Posterior cingulate gyrus (tissue), 11 donors: Measurements from ENCODE around the gene IGF1R.

Experiments
- DNase-seq, 10 donors: peaks; one replicate each; pipeline versions ENCODE4 v3.0.0 to v3.0.0-alpha.2; 2020 to 2021; ENCODE audit warnings: mixed read lengths in 3 of 10
- intact Hi-C: fragments of 100-400 bp; cut with DNase I; formaldehyde crosslinking; loops from one replicate; pipeline ENCODE4 v1.15.1; 2023

Gene IGF1R

DNA sequence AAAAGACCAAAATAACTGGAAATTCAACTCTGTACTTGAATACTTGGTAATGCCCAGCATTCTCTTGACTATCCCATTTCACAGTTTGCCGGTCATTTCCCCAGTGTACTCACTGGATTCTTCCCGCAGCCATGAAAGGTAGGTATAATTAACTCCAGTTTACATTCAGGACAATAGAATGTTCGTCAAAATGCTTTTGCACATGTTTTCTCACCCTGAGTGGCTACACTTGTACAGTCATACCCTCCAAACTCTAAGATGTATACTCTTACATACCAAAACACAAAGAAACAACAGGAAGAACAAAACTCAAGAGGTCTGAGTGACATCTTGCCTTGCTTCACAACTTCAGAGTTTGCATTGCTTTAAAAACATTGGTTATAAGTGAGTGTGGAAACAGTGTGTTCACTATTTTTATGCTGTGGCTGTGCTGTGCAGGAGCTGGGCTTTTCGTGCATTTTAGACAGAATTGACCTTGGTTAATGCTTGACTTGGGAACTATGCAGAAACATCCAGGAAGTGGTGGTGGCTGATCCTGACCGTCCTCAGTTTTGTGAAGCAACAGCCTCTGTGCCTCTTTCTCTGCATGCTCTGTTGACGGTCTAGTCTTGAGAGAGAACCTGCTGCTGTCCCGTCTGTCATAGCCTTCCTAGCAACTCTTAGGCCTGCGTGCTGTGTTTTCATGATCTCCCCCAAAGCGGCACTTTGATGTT is 90.5 kb downstream of the IGF1R start:
- DNase-seq = no peak
- intact Hi-C loops = no loop called here

DNA sequence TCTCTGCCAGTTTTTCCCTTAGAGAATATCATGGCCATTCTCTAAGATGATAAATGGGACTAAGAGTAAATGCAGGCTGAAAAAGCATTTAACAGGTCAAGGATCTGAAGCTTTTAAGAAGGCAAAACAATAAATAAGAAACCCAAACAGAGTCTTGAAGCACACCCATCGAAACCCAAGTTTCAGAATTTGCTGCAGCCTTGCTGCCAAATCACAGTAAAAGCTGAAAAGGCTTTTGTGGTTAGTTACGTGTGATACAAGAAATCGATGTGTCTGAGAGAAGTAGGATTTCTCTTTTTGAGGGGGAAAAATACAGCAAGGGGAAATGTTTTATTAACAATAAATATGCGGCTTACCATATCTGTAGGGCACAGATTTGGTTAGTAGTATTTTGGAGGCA is 92.0 kb downstream of the IGF1R start:
- intact Hi-C loops = no loop called here
- DNase-seq = no peak

DNA sequence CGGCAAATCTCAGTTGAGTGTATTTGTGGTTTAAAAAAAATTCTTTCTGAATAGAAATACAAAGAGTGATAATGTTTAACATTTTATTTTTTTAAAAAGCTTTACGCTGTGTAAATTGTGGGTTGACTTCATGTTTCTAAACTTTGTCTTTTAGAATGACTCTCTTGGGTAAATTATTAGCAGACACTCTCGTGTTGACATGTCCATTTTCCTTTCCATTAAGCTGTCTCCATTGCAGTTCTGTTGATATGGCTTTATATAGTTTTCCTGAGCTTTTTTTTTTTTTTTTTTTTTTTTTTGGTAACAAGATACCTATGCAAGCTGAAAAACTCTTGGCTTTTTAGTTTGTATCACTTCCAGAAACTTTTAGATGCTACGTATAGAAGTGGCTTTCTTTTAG is 92.6 kb downstream of the IGF1R start:
- intact Hi-C loops = no loop called here

DNA sequence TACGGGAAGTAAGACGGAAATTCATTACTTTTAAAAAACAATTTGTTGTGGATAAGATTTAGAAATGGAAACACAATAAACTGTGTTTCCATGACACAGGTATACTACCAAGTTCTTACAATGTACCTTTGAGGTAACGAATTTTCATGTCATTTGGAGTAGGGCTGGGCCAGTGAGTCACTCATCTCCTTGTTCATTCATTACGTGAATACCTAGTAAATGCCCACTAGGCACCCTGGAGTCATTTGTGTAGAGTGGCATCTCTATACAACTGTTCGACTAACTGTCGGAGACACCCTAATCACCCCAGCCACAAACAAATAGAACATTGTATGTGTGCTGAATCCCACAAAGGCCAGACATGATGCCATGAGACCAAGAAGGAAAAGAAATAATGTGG is 94.8 kb downstream of the IGF1R start:
- no peak for DNase-seq
- intact Hi-C loops = no loop called here

More for the DNA sequence above, 92.6 kb downstream of the IGF1R start:
- DNase-seq = no peak

DNA sequence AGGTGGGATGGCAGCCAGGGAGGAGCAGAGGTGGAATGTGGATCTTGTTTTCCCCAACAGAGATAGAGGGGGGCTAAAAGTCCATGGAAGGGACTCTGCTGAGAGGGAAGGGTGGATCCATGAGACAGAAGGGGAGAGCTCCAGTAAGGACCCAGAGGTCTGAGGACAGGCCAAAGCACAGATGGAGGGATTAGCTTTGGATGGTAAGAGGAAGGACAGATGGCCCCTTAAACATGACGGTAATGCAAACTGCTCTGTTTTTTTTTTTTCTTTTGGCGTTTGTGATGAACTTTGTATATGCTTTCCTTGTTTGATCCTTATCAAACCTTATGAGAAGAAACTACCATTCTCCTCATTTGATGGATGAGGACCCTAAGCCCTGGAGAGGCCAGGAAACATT is 96.2 kb downstream of the IGF1R start:
- DNase-seq = no peak
- intact Hi-C loops = no loop called here

DNA sequence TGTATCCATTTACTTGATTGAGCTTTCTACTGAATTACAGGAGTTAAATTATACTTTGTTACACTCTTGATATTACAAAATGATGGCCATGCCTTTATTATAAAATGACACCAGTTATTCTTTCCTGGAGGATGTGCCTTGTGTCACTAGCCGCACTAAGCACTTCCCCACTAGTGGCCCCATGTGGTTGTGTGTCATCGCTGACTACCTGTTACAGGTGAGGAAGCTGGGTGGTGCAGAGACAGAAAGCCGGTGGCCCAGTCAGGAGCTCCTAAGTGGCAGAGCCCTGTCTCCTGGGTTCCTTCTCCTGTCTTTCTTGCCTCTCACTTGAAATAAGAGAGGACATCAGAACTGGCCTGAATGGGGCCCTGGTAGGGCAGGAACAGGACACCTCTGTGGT is 96.8 kb downstream of the IGF1R start:
- intact Hi-C loops = no loop called here
- no peak for DNase-seq

DNA sequence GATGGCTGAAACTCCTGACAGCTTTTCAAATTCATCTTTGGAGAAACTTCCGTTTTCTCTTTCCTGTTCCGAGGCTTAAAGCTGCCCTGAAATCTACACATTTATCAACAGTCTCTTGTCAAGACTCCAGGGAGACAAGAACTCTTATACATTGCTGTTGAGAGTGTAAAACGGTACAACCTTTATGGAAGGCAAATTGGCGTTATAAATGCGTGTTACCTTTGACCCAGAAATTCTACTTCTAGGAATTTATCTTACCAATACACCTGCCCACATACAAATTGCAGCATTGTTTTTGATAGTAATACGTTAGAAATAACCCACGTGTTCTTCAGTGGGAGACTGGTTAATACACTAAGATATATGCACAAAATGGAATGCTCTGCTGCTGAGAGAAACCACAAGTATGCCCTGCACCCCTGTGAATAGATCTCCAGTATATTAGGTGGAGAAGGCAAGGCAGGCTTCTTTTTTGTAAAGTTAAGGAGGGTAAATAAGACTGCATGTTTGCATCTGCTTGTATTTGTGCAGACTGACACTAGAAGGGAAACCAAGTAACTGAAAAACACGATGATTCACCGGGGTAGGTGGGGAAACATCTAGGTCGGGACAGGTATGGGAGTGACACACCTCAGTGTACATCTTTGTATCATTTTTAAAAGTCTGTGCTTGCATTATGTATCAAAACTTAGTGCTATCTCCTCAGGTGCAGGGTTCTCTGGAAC is 97.5 kb downstream of the IGF1R start:
- no peak for DNase-seq
- intact Hi-C loops = no loop called here

DNA sequence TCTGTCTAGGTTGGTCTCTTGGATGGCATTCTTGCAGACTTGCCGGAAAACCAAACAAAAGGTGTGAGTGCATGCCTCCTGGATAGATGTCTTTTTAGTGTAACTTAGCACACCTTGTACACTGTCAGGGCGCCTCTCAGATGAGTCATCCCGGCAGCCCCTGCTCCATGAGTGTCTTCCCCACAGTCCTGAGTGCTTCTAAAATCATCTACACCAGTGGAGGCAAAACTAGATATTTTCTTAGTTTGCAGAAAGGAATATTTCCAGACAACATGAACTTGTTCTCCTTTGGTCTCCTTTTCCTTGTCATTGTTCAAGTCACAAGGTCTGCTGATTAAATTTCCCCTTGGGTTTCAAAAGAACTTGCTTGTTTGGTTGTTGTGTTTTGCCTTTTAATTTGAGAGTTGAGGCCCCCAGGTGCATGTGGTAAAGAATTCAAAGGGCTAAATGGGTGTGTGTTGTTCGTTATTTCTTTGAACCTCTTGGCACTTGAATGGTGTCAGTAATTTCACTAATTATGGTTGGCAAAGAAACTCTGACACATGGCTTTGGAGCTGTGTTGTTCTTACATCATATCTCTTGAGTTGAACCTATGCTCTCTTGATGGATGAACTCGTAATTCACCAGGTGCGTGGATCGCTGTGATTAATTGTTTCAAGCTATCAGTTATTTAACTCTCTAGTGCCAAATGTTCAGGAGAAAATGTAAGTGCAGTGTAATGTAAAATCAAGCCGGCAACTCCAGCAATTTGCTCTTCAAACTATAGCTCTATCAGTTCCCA is 98.2 kb downstream of the IGF1R start:
- intact Hi-C loops = no loop called here
- no peak for DNase-seq

DNA sequence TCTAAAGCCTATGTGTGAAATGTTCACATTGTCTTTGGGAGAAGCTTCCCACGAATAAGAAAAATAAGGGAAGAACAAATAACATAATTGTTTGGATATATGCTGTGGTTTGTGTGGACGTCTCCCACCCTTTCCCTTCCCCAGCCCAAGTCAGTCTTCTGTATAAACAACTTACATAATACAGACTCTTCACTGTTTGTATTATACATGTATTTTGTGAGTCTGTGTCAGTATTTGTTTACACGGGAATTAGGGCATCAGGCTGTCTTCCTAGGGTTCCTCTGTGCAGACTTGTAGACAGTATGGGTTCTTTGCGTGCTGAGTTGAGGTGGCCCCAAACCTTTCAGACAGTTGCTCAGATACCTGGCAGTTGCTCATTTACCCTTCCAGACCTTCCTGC is 103.4 kb downstream of the IGF1R start:
- no peak for DNase-seq
- intact Hi-C loops = no loop called here

DNA sequence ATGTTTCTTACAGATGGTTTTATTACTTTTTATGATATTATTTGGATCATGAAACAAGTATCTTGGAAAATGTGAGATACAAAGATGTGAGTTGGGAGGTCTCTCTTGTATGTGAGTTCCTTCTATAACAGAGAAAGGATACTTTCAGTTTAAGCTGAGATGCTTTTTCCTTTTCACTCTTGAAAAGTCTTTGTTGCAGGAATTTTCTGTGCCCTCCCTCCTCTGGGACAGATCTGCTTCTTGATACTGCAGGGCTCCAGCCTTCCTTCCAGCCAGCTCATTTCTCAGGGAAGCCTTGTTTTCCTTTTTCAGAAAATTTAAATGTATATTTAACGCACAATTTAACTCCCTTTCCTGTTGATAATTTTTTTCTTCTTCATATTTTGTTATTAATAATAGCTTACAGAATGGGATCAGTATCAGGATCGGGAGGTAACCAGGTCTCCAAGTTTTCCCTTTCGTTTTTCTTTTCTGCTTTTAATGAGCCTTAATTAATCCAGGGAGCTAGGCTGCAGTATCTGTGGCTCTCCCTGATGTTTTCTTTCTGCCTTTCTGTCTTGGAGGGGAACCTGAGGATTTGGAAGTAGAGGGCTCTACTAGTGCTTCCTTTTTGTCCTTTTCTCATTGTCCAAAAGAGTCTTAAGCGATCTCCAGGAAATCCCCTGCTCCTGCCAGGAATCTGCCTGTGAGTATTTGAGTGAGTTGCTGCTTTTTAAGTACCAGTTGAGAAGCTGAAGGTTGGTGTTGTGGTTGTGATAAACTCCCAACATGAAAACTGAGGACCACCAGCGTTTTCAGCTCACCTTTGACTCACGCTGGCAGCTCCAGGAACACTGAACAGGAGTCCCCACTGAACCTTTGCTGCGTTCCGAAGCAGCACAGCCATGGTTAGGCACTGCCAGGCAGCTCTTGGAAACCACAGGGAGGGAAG is 105.7 kb downstream of the IGF1R start:
- DNase-seq = no peak
- intact Hi-C loops = no loop called here

DNA sequence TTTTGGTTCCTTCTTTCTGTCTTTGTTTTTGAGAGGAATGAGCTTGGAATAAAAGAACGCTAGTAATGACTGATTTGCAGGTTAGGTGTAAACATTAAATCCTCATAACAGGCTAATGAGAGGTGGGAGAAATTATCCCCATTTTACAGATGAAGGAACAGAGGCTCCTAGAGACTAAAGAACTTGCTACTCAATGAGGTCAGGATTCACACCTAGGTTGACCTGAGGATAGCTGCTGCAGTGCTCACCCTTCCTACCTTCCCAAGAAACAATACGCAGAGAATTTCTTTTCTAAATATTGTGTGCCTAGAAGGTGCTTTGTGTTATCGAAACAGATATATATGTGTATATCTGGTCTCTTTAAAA is 106.3 kb downstream of the IGF1R start:
- DNase-seq = no peak
- intact Hi-C loops = no loop called here

DNA sequence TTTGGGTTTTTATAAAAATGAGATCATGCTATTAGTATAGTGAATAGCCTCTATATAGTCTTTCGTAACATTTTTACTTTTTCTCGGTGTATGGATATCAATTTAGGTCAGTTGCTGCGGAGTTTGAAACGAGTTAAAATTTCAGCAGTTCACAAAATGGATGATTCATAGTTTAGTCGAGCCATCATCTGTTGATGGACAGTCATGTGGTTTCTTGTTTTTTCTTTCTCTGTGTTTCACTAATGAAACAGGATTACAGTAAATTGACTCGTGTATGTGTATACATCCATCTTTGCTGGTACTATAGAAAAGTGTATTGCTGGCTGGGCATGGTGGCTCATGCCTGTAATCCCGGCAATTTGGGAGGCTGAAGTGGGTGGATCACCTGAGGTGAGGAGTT is 106.8 kb downstream of the IGF1R start:
- intact Hi-C loops = no loop called here
- no peak for DNase-seq

DNA sequence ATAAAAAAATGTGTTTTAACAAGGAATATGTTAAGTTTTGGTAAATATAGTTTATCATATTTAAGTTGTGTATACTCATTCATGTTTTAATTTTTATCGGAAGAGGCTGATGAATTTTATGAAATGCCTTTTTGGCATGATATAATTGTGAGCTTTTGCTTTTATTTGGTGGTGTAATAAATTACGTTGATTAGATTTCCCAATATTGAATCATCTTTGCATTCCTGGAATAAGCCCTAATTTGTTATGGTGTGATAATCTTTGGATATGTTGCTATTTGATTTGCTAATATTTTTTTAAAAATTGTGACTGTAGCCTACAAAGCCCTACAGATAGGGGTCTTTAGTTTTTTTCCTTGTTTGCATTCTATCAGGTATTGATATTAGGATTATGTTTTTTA is 107.4 kb downstream of the IGF1R start:
- intact Hi-C loops = no loop called here
- DNase-seq = no peak

DNA sequence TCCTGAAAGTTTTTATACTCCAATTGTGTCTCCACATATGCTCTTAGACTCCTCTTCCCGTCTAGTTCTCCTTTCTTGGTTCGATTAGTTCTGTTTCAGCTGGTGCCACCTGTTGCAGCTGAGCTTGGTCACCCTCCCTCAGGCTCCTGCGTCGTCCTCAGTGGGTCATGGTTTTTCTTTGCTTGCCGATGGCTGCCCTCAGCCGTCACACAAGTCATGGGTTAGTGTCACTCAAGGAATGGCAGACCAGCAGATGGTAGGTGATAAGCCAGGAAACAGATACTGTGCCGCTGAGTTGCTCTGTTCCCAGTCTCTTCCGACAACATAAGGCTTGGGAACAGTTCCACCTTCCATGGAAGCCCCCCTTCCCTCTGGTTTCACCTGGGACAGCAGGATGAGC is 109.9 kb downstream of the IGF1R start:
- intact Hi-C loops = no loop called here
- no peak for DNase-seq

DNA sequence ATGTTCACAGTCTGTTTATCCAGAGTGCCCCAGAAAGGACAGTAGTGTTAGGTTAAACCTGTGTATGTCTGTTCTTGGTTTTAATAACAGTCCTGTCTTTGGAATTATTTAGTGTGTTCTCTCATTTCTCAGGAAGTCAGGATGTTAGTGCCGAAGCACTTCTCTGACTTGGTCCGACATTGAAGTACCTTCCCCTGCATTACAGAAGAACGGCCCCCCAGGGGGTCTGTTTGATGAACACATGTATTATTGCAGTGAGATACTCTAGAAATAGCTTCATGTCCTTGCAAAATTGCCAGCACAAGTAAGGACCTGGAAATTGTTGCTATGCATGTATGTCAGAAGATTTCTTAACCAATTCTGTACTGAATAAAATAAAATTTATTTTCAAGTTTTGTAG is 110.9 kb downstream of the IGF1R start:
- intact Hi-C loops = no loop called here
- no peak for DNase-seq

DNA sequence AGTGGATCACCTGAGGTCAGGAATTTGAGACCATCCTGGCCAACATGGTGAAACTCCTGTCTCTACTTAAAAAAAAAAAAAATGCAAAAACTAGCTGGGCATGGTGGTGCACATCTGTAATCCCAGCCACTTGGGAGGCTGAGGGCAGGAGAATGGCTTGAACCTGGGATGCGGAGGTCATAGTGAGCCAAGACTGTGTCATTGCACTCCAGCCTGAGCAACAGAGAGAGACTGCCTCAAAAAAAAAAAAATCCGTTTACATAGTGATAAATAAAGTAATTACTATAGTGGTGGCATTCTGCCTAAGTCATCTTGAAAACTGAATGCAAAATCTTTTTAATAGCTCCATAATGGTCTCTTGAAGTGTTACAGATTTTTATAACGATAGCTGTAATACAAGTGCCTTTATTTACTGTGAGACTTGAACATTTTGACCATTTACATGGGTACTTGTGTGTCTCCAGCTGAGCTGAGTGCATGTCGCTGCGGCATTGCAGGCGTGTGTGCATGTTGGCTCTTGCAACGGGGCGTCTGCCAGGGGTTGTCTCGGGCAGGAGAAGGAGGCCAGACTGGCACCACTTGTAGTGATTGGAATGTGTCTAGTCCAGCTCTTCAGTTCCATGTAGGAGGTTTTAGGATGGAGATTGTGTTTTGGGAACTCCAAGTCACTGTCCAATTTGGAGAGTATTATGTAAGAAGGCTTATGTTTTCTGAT is 111.9 kb downstream of the IGF1R start:
- peak in 1 of 10 donors; percentile 23 for DNase-seq
- intact Hi-C loops = no loop called here

DNA sequence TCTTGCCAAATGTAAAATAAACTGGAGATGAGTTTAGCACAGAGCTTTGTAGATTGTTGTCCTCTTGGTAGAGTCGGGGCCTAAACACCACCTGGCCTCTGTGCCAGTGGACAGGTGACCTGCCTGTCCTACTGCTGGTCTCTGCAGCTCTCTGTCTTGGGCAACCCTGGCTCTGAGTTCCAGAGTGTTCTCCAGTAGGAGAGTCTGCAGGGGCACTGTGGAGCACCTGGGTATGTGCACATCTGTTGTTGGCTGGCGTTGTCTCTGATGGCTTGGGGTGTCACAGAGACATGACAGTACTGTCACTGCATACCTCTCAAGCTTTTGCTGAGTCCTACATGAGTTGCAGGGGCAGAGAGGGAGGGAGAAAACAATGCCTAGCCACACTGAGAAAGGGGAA is 112.6 kb downstream of the IGF1R start:
- DNase-seq = no peak
- intact Hi-C loops = no loop called here

DNA sequence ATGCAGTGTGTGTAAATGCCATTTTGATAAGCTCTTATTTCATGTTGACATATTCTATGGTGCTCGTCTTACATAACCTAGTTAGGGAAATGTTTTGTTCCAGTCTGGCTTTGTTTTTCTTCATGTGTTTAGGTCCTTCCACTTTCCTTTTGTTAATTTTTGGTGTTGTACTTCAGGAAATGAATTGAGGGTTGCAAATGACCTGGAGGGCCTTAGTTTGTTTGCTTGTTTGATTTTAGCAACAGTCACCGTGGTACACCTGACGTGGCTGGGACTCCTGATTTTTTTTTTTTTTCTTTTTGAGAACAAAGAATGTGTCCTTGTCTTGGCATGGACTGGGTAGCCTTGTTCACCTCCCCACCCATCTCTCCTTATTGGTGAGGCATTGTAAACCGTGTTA is 114.8 kb downstream of the IGF1R start:
- DNase-seq = no peak
- intact Hi-C loops = no loop called here

DNA sequence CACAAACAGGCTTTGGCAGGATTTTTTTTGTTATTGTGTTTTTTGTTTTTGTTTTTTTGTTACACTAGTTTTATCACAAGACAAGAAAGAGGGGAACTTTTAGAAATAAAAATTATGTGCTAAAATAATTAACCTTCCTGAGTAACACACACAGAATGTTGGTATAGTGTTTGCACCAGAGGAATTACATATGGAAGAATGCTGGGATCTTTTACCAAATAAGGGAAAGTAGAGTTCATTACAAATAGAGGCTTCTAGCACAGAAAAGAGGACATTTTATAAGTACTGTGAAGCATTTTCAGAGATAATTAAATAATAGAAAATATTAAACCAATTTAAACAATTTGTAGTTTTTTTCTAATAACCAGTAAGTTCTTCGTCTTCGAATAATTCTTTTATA is 116.0 kb downstream of the IGF1R start:
- no peak for DNase-seq
- intact Hi-C loops = no loop called here

DNA sequence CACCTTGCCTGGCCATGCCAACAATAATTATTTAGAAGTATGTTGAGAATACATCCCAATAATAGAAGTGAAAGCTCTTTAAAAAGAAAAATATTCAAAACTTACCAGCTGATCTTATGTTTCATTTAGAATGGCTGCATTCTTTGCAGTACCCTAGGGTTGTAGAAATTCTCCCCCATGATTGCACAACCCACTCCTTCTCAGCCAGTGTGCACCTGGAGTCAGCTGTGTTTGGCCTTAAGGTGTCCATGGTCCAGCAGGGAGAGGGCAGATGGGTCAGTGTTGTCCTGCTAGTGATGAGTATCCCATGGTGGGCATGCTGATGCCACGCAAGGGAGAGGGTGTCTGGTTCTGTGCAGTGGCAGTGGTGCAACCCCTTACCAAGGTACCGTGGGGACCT is 117.3 kb downstream of the IGF1R start:
- intact Hi-C loops = no loop called here
- DNase-seq = no peak
